Measurements from ENCODE around the gene ELAVL2. TPM values are rescaled to one million over a fixed set of nuclear protein-coding genes. Genes with fewer than 3 reads are reported as not detected.

ELAVL2 gene
- total and polyA plus RNA-seq, 9 of the 15 experiments (the other 6 are each of a cell fraction or from before 2014, with no cell fraction given): not detected

DNA sequence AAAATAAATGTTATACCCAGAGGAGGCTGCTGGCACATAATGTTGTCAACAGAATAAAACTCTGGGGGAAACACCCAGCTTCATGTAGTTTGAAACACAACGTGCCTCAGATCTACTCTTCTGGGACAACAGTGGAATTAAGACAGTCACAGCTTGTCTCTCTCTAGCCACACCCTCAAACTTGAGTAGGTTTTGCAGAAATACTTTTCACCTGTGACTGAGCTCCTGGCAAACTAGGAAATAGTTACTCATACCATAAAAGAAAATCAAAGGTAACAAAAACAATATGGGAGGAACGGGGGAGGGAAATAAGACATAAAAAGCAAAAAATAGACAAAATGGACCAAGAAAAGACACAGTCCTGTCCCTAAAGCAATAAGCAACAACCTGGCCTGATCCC, 14.4 kb downstream of the ELAVL2 start:
- no peaks in the 10 kb centered on the region for H3K9me3 ChIP-seq (replicated peaks; ENCODE audit: control insufficient read depth, insufficient read depth, low read depth, low read length)
- no peak overlapping the region for H2AFZ ChIP-seq (ENCODE audit: low read depth, low read length)
- in situ Hi-C loops (cut with MboI): no loop called here
- ChIA-PET CTCF (ENCODE audit: low intra/inter-chr PET ratio) (no interaction called here), POLR2A (no interaction called here)
- no peak overlapping the region for H3K27ac ChIP-seq (ENCODE audit: extremely low read depth, low read depth, low read length)
- H3K4me1 ChIP-seq (replicated peaks in 1 of 2; ENCODE audit: control insufficient read depth in 2 of 2, insufficient read depth in 2 of 2, low read length in 2 of 2): no peaks in the 10 kb centered on the region
- H3K79me2 ChIP-seq (ENCODE audit: control insufficient read depth, insufficient read depth, low read length): no peaks in the 10 kb centered on the region
- H3K36me3 ChIP-seq (ENCODE audit: control insufficient read depth, insufficient read depth, low read length): no peaks in the 10 kb centered on the region
- WGBS (ENCODE audit: insufficient coverage, low coverage, missing lambda C conversion rate): no CpG with 5 or more reads among the region's 2 CpGs
- H3K9me1 ChIP-seq (ENCODE audit: control insufficient read depth, insufficient read depth, low read length): no peaks in the 10 kb centered on the region
- no peak for TF ChIP-seq PTBP1 (IDR thresholded peaks at IDR 0.05; ENCODE audit: low read depth, low read length)
- TF ChIP-seq ARID2 (IDR thresholded peaks at IDR 0.05): no peak
- TF ChIP-seq, protein P1, sequence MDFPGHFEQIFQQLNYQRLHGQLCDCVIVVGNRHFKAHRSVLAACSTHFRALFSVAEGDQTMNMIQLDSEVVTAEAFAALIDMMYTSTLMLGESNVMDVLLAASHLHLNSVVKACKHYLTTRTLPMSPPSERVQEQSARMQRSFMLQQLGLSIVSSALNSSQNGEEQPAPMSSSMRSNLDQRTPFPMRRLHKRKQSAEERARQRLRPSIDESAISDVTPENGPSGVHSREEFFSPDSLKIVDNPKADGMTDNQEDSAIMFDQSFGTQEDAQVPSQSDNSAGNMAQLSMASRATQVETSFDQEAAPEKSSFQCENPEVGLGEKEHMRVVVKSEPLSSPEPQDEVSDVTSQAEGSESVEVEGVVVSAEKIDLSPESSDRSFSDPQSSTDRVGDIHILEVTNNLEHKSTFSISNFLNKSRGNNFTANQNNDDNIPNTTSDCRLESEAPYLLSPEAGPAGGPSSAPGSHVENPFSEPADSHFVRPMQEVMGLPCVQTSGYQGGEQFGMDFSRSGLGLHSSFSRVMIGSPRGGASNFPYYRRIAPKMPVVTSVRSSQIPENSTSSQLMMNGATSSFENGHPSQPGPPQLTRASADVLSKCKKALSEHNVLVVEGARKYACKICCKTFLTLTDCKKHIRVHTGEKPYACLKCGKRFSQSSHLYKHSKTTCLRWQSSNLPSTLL (IDR thresholded peaks at IDR 0.05): no peak
- TF ChIP-seq, protein P2, sequence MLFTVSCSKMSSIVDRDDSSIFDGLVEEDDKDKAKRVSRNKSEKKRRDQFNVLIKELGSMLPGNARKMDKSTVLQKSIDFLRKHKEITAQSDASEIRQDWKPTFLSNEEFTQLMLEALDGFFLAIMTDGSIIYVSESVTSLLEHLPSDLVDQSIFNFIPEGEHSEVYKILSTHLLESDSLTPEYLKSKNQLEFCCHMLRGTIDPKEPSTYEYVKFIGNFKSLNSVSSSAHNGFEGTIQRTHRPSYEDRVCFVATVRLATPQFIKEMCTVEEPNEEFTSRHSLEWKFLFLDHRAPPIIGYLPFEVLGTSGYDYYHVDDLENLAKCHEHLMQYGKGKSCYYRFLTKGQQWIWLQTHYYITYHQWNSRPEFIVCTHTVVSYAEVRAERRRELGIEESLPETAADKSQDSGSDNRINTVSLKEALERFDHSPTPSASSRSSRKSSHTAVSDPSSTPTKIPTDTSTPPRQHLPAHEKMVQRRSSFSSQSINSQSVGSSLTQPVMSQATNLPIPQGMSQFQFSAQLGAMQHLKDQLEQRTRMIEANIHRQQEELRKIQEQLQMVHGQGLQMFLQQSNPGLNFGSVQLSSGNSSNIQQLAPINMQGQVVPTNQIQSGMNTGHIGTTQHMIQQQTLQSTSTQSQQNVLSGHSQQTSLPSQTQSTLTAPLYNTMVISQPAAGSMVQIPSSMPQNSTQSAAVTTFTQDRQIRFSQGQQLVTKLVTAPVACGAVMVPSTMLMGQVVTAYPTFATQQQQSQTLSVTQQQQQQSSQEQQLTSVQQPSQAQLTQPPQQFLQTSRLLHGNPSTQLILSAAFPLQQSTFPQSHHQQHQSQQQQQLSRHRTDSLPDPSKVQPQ (CRISPR knock-in tag; IDR thresholded peaks at IDR 0.05; ENCODE audit: borderline replicate concordance): no peak
- TF ChIP-seq SPI1 (IDR thresholded peaks at IDR 0.05; ENCODE audit: borderline replicate concordance, low read depth, low read length): no peak
- no peak for TF ChIP-seq RBM17 (IDR thresholded peaks at IDR 0.05; ENCODE audit: borderline replicate concordance, low read depth, low read length)
- TF ChIP-seq ATF7 (IDR thresholded peaks at IDR 0.05): no peak
- no peak for TF ChIP-seq PHF8 (IDR thresholded peaks at IDR 0.05; ENCODE audit: borderline replicate concordance, low read length)
- TF ChIP-seq ATF1 (CRISPR knock-in tag; IDR thresholded peaks at IDR 0.05): no peak
- TF ChIP-seq ATF1 (tag; IDR thresholded peaks at IDR 0.05): no peak
- TF ChIP-seq PHB2 (IDR thresholded peaks at IDR 0.05; ENCODE audit: low read depth): no peak
- no peak overlapping the region for H3K4me2 ChIP-seq (ENCODE audit: insufficient read depth, low read length)
- intact Hi-C loops (cut with micrococcal nuclease): no loop called here
- FAIRE-seq (no peak), DNase-seq (ENCODE audit: extremely low read depth in 1 of 4, low spot score in 3 of 4) (no peak), ATAC-seq (no peak)
- no peak overlapping the region for H3K9ac ChIP-seq (ENCODE audit: insufficient read depth in 1 of 2, low read depth in 2 of 2, low read length in 2 of 2)
- H3K4me3 ChIP-seq: no peak overlapping the region
- H4K20me1 ChIP-seq (replicated peaks; ENCODE audit: control insufficient read depth, insufficient read depth, low read length): no peaks in the 10 kb centered on the region
- no TSS peak for BruUV-seq (replicated peaks)
- no peaks in the 10 kb centered on the region for H3K27me3 ChIP-seq (ENCODE audit: control insufficient read depth in 2 of 2, insufficient read depth in 2 of 2, low read length in 2 of 2)
